ENCODE measurements around the gene CCDC68.

CCDC68 gene

DNA sequence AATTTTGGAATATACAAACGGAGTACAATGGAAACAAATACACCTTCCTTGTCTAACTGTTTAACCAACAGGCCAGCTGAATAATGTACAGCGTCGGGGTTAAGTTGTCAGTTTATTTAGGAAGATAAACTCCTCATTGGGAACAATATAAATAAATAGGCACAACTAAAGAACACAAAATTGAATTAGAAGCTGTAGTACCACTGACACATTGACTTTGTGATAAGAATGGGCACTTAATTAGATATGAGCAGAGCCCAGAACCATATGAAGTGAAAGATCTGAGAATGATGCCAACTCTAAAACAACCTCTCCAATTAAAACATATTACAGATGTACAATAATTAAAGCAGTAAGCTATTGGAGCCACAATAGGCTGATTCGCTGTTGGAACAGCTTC, 44.4 kb downstream of the CCDC68 start:
- Mint-ChIP-seq H3K4me3 (no peak overlapping the region), H3K4me1 (no peaks in the 10 kb centered on the region), H3K9me3 (peaks cover 3% of the 10 kb centered on the region), H3K36me3 (no peaks in the 10 kb centered on the region), H3K27ac (no peak overlapping the region), H3K27me3 (no peaks in the 10 kb centered on the region)
- no peak for ATAC-seq

DNA sequence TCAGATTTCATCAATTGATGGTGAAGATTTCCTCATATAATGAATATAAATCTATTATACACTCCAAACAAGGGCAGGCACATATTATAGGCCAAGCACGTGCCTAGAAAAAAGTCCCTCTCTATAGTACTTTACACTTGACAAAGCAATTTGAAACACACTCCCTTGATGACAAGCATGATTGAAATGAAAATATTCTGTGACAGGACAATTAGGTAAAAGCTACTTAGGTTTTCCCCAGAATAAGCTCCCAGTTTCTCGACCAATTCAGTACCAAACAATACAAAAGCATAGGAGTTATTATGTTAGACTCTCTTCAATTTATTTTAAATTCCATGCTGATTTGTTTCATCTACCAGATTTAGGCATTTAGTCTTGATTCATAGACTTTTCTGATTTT, 47.7 kb downstream of the CCDC68 start:
- ATAC-seq: no peak
- Mint-ChIP-seq H3K36me3 (no peaks in the 10 kb centered on the region), H3K9me3 (peaks cover 3% of the 10 kb centered on the region), H3K27ac (no peak overlapping the region), H3K27me3 (no peaks in the 10 kb centered on the region), H3K4me1 (no peaks in the 10 kb centered on the region), H3K4me3 (no peak overlapping the region)

DNA sequence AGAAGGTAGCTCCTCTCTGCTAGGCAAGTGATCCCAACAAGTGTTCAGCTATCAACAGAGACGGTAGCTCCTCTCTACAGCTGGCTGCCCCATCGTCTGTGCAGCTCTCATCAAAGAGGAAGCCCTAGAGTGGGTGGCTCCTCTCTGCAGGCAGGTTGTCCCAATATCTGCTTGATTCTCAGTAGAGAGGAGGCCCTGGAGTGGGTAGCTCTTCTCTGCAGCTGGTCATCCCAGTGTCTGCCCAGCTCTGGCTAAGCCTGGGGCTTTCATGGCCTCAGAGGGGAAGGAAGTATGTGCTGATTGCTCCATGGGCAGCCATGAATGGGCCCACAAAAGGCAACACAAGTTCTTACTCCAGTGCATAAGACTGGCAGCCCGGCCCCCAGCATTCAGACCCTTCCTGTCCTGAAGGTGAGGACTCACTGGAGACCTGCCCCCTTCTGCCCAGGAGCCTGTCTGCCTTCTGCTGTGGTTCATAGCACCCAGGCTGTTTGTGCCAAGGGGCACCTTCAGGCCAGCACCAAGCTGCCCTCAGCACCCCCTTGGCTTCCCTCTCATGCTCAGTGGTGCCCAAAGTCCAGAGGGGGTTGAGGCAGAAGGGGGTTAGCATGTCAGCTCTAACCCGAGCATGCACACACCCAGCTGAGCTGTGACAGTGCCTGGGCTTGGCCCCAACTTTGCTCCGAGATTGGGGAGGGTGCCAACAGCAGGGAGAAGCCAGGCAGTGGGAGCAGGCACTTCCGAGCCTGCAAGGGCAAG, 48.9 kb downstream of the CCDC68 start:
- no peak overlapping the region for H3K27ac Mint-ChIP-seq

DNA sequence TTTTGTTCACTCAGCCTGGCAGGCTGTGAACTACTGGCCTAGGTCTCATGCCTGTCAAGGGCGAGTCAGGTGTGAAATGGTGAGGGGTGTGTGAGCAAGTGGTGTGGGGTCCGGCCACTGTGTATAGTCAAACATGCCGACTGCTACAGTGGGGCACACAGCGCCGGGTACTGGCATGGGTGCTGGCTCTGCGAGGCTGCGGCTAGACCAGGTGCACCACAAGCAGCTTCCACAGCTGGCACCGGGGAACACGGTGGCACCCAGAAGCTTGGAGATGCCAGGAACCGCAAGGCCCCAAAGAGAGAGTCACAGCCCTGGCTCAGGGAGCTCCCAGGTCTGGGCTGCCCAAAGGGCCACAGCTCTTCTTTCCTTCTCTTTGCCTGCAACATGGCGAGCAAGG, 49.7 kb downstream of the CCDC68 start:
- H3K9me3 Mint-ChIP-seq: peaks cover 3% of the 10 kb centered on the region

More for the DNA sequence above, 48.9 kb downstream of the CCDC68 start:
- no peaks in the 10 kb centered on the region for H3K27me3 Mint-ChIP-seq
- no peaks in the 10 kb centered on the region for H3K4me1 Mint-ChIP-seq
- ATAC-seq: no peak
- H3K9me3 Mint-ChIP-seq: peaks cover 3% of the 10 kb centered on the region
- no peaks in the 10 kb centered on the region for H3K36me3 Mint-ChIP-seq
- H3K4me3 Mint-ChIP-seq: no peak overlapping the region

DNA sequence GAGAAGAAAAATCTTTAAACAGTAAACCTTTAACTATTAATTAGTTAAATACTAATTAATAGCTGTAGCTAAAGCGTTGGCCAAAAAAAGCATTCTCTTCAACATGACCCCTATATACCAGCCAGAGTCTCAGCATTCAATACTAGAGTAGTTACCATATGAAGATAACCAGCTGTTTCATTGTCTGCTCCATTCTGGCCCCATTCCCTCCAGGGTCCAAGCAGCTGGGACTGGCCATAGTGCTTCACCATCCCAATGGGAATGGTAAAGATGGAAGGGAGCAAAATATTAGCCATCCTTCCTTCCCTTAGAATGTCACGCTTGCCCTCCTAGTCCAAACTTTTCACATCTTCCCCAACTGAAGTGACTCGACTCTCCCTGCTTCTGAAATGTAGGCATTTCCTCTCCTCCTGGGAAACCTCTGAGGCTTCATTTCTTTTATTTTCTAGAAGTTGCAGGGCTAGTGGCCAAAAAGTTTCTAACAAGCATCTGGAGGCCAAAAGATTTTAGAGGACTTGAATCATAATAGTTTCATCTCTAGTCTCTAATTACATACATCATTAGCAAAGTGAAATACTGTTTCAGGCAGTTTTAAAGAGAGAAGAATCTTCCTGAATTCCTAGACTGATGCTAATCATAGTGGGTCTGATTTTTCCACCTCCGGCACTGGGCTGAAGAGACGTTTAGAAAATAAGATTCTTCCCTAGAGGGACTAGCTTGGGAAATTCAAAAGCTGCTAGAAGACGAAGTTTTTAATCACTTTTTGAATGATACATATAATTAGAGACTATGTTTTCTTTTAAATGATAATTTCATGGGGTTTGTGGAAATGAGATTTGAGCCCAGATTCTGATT, 52.7 kb downstream of the CCDC68 start:
- Mint-ChIP-seq H3K27me3 (no peaks in the 10 kb centered on the region), H3K4me1 (no peaks in the 10 kb centered on the region), H3K9me3 (no peaks in the 10 kb centered on the region), H3K36me3 (no peaks in the 10 kb centered on the region), H3K4me3 (no peak overlapping the region), H3K27ac (no peak overlapping the region)
- no peak for ATAC-seq

More for the DNA sequence above, 49.7 kb downstream of the CCDC68 start:
- H3K4me3 Mint-ChIP-seq: no peak overlapping the region
- no peak for ATAC-seq
- H3K27me3 Mint-ChIP-seq: no peaks in the 10 kb centered on the region
- H3K36me3 Mint-ChIP-seq: no peaks in the 10 kb centered on the region
- no peaks in the 10 kb centered on the region for H3K4me1 Mint-ChIP-seq
- H3K27ac Mint-ChIP-seq: no peak overlapping the region

DNA sequence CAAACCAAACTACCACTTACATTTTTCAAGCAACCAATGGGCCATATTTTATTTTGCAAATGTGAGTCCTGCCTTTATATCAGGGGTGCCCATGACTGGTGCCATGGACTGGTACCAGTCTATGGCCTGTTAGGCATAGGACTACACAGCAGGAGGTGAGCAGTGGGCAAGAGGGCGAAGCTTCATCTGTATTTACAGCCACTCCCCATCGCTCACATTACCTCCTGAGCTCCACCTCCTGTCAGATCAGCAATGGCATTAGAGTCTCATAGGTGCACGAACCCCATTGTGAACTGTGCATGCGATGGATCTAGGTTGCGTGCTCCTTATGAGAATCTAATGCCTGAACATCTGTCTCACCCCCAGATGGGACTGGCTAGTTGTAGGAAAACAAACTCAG, 53.6 kb downstream of the CCDC68 start:
- Mint-ChIP-seq H3K4me1 (no peaks in the 10 kb centered on the region), H3K9me3 (no peaks in the 10 kb centered on the region)

DNA sequence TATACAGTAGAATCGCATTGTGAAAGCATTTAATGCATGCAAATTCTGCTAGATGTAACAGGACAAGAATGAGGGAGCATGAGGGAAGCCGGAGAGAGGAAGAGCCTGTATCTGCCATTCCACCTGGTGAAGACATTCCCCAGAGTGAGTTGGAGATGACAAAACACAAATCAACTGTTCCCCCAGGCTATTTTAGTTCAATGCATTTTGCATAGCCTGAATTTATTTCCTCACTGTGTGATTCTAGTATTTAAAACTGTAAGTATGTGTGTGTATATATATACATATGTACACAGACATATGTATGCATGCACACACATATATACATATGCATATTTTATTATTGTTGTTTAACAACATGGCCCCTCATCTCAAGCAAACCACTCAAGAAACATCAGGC, 54.7 kb downstream of the CCDC68 start:
- no peak overlapping the region for H3K27ac Mint-ChIP-seq
- no peak overlapping the region for H3K4me3 Mint-ChIP-seq
- H3K4me1 Mint-ChIP-seq: peaks cover 2% of the 10 kb centered on the region
- no peaks in the 10 kb centered on the region for H3K36me3 Mint-ChIP-seq
- H3K9me3 Mint-ChIP-seq: no peaks in the 10 kb centered on the region
- H3K27me3 Mint-ChIP-seq: no peaks in the 10 kb centered on the region
- no peak for ATAC-seq

More for the DNA sequence above, 53.6 kb downstream of the CCDC68 start:
- Mint-ChIP-seq H3K4me3 (no peak overlapping the region), H3K36me3 (no peaks in the 10 kb centered on the region), H3K27ac (no peak overlapping the region), H3K27me3 (no peaks in the 10 kb centered on the region)
- ATAC-seq: no peak

DNA sequence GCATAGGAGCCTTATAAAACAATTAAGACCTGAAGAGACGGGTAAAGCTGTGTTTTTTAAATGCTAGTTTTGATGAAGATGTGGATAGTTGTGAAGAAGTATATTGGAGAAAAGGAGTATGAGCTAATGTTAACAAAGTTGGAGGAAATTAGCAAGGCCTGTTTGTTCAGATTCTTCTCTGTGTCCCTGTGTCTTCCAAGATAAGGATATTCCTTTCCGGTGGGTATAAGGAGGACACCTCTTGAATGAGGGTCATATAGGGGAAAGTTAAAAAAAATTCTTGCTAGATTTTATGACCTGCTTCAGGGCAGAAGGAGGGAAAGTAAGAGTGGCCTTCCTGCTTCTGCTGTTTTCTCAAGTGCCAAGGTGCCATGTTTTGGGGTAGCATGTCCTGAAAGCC, 59.0 kb downstream of the CCDC68 start:
- Mint-ChIP-seq H3K4me1 (peaks cover 6% of the 10 kb centered on the region), H3K9me3 (no peaks in the 10 kb centered on the region), H3K27ac (no peak overlapping the region), H3K36me3 (no peaks in the 10 kb centered on the region), H3K4me3 (no peak overlapping the region), H3K27me3 (no peaks in the 10 kb centered on the region)
- ATAC-seq: no peak

DNA sequence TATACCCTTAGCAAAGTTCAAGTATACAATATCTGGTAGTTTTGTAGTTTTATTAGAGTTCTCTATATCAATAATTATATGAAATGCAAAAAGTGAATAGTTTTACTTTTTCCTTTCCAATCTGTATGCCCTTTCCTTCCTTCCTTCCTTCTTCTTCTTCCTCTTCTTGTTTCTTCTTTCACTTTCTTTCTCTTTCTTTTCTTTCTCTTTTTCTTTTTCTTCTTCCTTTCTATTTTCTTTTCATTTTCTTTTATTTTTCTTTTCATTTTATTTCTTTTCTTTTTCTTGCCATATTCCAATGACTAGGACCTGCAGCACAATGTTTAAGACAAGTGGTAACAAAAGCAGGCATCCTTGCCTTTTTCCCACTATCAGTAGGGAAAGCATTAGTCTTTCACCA, 59.8 kb downstream of the CCDC68 start:
- Mint-ChIP-seq H3K27ac (no peak overlapping the region), H3K9me3 (no peaks in the 10 kb centered on the region), H3K27me3 (no peaks in the 10 kb centered on the region), H3K36me3 (no peaks in the 10 kb centered on the region), H3K4me3 (no peak overlapping the region), H3K4me1 (peaks cover 6% of the 10 kb centered on the region)
- no peak for ATAC-seq

DNA sequence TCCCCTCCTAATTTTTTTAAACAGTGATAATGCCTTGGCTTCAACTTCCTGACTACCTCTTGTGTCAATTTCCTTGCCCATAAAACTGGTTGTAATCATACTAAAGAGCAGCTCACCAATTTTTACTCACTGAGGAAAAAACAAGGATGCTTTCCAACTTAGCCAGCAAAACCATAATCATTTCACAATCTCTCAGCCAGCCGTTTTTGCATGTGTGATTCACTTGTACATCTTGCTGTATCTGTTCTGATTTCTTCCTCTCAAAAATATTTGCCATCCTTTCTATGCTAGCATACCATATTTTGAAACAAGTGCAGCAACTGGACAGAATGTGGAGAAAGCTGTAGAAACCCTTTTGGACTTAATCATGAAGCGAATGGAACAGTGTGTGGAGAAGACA, 70.3 kb downstream of the CCDC68 start:
- no peaks in the 10 kb centered on the region for H3K27me3 Mint-ChIP-seq
- peaks cover 3% of the 10 kb centered on the region for H3K9me3 Mint-ChIP-seq
- no peaks in the 10 kb centered on the region for H3K4me1 Mint-ChIP-seq
- H3K27ac Mint-ChIP-seq: no peak overlapping the region
- no peaks in the 10 kb centered on the region for H3K36me3 Mint-ChIP-seq
- no peak for ATAC-seq
- H3K4me3 Mint-ChIP-seq: no peak overlapping the region

DNA sequence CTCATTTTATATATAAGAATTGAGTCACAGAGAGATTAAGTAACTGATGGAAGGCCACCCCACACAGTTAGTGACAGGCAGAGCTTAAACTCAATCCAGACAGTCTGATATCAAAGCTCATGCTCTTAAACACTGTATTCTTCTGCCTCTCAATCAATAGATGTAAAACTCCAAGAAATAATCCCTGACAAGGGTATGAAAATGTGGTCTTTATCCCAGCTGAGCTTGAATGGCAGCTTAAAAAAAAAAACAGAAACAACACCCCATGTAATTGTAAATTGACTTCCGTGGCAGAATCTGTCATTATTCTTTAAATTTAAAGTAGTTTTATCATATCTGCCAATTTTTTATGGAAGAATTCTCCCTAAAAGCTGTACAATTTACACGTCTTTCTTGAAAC, 70.9 kb downstream of the CCDC68 start:
- ATAC-seq: no peak
- no peaks in the 10 kb centered on the region for H3K36me3 Mint-ChIP-seq
- H3K4me3 Mint-ChIP-seq: no peak overlapping the region
- peaks cover 3% of the 10 kb centered on the region for H3K9me3 Mint-ChIP-seq
- H3K4me1 Mint-ChIP-seq: no peaks in the 10 kb centered on the region
- H3K27ac Mint-ChIP-seq: no peak overlapping the region
- H3K27me3 Mint-ChIP-seq: no peaks in the 10 kb centered on the region

DNA sequence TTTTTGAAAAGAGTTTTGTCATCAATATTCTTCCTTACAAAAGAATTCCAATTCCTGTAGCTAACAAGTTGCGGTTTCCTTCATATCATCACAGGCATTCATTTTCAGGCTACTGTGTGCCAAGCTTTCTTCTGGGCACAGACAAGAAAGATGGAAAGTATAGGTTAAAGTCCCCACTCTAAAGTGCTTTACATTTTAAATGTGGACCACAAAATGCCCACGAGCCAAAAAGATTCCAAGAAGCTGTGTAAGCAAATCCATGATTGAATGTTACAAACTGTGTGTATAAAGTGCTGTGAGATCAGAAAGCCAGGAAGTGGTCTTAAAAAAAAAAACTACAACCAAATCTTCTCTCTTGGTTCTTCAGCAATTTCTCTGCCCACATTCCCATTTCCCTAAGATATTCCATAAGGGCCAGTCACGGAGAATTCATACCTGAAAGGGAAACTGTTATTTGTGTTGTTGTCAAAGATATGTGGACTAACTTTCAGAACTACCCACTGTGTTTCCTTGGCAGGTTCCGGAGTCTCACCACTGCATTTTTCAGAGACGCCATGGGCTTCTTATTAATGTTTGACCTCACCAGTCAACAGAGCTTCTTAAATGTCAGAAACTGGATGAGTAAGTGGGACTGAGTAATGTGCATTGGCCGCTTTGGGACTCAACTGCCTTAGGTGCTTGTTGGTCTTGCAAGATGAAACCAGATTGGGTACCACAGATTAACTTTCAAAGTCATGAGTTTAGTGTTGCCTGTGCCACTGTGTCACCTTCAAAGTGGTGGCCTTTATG, 75.3 kb downstream of the CCDC68 start:
- Mint-ChIP-seq H3K4me1 (no peaks in the 10 kb centered on the region), H3K36me3 (no peaks in the 10 kb centered on the region), H3K9me3 (peaks cover 3% of the 10 kb centered on the region), H3K4me3 (no peak overlapping the region), H3K27ac (no peak overlapping the region), H3K27me3 (no peaks in the 10 kb centered on the region)
- no peak for ATAC-seq

DNA sequence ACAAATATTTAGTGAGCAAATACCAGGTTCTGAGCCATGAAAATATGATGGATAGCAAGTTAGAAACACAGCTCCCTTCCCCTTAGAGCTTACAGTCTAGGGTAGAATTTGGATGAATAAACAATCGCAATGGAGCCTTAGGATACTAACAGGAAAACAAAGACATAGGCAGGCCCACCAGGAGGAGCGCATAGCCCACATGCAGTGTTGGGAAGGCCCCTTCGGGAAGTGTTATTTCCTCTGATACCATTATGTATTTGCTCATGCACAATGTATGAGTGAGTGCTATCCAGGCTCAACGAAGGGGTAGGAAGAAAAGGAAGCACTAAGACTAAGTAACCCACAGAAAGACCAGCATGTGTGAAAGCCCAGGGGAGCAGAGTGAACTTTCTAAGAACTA, 76.9 kb downstream of the CCDC68 start:
- H3K27me3 Mint-ChIP-seq: no peaks in the 10 kb centered on the region
- no peak for ATAC-seq
- no peaks in the 10 kb centered on the region for H3K4me1 Mint-ChIP-seq
- no peak overlapping the region for H3K4me3 Mint-ChIP-seq
- no peaks in the 10 kb centered on the region for H3K36me3 Mint-ChIP-seq
- H3K9me3 Mint-ChIP-seq: peaks cover 3% of the 10 kb centered on the region
- H3K27ac Mint-ChIP-seq: no peak overlapping the region

DNA sequence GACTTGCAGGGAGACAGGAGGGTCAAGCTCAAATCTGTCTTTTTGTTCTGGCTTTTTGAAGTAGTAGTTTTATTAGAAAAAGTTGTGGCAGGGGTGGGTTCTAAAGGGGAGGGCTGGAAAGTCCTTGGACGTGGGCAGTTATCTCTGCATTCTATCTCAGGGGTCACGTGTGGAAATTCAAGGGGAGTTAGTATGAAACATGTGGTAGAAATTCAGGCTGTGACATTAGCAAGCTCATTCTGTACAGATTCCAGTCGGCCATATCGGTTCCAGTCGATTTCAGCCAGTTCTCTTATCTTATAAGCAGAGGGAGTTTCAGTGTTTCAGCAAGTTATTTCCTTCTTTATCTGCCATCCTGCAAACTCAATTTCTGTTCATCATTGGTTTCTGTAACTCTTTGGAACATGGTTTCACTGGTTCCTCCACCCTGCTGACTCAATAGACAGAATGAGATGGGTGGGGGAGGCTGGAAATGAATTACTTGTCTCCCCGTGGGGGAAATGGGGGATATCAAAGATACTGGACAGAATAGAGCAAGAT, 78.0 kb downstream of the CCDC68 start:
- no peak for ATAC-seq
- H3K9me3 Mint-ChIP-seq: peaks cover 3% of the 10 kb centered on the region
- no peak overlapping the region for H3K27ac Mint-ChIP-seq
- H3K4me1 Mint-ChIP-seq: no peaks in the 10 kb centered on the region
- no peaks in the 10 kb centered on the region for H3K27me3 Mint-ChIP-seq
- H3K36me3 Mint-ChIP-seq: no peaks in the 10 kb centered on the region
- H3K4me3 Mint-ChIP-seq: no peak overlapping the region

DNA sequence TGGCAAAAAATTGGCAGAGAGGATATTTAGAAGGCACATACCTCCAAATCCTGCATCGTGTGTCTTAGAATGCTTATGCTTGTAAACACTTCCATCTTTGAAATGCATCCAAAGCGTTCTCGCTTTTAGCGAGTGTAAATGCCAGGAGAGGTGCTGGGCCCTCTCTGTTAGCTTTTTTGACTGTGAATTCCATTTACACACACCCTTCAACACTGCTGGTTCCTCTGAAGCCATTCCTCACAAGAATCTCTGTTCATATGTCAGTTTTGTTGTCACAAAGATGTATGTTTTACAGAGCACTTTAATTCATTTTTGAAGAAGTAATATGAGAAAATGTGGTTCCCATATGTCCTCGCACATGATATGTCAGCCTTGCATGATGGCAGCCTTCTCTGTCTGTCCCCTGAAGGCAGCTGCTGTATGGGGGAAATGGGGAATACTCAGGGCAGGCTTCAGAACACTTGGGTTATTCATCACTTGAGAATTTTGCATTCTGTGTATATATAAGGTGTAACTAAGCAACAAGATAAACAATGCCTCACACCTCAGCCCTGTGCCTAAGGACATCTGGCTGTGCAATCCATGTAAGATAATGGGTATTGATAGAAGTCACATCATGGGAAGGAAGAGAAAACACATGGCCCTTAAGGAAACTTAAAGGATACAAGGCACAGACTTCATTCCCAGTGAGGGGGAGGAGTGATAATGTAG, 78.7 kb downstream of the CCDC68 start:
- ATAC-seq: no peak
- Mint-ChIP-seq H3K27me3 (no peaks in the 10 kb centered on the region), H3K9me3 (no peaks in the 10 kb centered on the region), H3K4me3 (no peak overlapping the region), H3K27ac (no peak overlapping the region), H3K4me1 (no peaks in the 10 kb centered on the region), H3K36me3 (no peaks in the 10 kb centered on the region)

Measured in stimulated activated memory B cell treated with anti-CD40 and anti-IgM and Interleukin-4, amounts not matched to agents 10 μg/mL and 1 μg/mL and 100 μg/mL, for 72 hours (primary cell).